GM18861 (cell line): ENCODE data around the gene FBXL3.
A peak's percentile ranks its signal among the peaks of the same experiment; 100 is the strongest.
"Not testable (repeated sequence)": the region's sequence is repeated elsewhere in the genome, so short reads cannot be mapped to it uniquely, and the experiment has no call there.

ENCODE experiments used
- ATAC-seq: cut with Tn5 transposase; IDR thresholded peaks from one replicate; pipeline ENCODE4 v1.9.1; 2021; ENCODE audit not compliant: unreplicated experiment

The FBXL3 gene

DNA sequence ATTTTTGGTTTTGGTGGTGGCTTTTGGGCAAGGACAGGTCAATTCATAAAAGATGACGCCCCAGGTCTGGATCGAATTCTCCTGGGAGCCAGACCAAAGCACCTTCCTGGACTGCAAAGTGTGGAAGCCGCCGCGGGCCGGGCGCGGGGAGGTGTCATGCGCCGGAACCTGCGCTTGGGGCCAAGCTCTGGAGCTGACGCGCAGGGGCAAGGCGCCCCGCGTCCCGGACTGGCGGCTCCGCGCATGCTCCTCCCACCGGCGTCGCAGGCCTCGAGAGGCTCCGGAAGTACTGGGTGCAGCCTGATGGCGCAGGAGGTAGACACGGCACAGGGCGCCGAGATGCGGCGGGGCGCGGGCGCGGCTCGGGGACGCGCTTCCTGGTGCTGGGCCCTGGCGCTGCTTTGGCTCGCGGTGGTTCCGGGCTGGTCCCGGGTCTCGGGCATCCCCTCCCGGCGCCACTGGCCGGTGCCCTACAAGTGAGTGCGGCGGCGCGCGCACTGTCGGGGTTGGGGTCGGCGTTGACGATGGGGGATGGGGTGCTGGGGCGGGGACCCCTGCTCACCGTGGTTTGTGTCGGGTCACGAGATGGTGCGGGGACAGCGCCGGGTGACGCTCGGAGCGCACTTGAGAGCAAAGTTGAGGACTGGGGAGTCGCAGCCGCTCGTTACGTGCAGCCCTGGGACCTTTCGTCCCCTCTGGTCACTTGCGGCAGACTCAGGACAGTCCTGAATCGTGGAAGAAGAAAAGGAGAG lies 35.0 kb downstream of the FBXL3 start, which contains the start of gene CLN5:
CLN5 (plus strand) TSS at position 286 of the 752 bp plus-strand sequence; CDS start at position 304, 18 bp downstream.
- peak; percentile 98 for ATAC-seq

DNA sequence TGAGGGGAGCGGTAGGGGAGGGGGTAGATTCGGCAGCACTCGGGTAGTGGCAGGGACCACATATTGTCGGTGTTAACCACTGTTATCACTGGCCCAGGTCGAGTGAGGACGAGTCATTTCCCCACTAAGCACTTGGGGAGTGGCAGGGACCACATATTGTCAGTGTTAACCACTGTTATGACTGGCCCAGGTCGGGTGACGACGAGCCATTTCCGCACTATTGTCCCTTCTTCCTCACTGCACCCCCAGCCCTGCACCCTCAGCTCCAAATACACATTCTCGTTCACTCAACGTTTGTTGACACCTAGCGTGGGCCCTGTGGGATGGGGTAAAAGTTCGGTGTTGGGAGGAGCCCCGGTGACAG lies 35.5 kb downstream of the FBXL3 start:
- ATAC-seq, result peak; percentile 19

DNA sequence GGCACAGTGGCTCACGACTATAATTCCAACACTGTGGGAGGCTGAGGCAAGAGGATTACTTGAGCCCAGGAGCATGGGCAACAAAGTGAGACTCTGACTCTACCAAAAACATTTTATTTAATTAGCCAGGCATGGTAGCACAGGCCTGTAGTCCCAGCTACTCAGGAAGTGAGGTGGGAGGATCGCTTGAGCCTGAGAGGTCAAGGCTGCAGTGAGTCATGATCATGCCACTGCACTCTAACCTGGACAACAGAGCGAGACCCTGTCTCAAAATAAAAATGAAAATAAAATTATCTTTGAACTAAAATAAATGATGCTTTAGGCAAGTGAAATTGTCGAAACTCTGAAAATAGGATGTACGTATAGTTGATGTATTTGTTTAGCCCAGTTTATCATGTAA lies 43.3 kb downstream of the FBXL3 start:
- ATAC-seq, result no peak

DNA sequence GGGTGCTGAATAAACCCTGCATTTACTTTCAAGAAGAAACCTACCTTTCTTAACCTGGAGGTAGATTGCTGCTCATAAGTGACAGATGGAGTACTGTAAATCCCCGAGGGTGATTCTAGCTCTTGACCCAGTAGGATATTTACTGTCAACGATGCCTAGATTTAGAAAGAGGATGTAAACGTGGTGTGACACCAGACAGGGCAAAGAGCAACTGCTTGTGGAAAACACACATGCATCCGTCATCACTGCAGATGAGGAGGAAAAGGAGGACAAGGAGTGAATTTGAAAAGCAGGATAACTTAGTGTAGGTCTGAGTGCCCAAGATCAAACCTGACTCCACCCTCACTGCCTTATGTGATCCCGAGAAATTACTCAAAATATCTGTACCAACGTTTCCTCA lies 44.9 kb downstream of the FBXL3 start:
- ATAC-seq, result no peak

DNA sequence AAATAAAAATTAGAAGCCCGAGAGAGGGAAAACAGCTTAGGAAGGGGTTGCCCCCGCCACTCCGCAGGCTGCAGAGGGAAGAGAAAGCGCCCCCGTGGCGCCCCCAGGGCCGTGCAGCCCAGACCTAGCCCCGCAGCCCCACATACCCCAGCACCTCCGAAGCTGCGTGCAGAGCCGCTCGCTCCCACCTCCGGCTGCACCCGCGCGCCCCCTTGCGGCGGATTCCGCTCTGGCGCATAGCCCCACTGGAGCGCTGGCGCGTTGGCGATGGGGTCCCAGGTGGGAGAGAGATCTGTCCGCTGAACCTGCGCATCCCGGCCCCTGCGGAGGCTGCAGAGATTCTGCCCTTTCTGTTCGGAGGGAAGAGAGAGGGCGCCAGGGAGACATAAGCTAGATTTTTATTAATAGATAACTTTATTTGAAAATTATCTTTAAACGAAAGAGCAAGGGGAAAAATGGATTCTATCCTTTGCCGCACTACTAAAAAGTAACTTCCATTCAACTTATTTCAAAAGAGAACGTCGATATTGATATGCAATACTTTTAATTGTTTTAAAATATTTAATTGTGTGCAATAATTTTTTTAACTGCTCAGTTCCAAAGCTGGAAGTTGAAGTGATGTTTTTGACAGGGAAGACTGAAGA lies 46.8 kb downstream of the FBXL3 start:
- peak; percentile 99 for ATAC-seq

DNA sequence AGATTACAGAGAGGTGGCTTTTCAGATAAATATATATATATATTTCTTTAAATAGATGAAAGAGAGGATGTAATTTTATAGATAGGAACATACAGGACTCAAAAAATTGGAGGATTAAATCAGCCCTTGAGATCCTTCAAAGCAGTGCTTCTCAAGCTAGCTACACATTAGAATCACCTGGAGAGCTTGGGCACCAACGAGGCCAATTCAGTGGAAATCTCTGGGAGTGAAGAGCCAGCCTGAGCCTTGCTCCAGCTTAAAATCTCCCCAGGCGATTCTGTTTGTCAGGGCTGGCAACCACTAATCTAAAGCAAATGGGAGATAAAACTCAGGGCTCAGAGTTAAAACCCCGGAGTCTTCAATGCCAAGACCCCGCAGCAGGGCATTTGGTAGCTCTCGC lies 50.0 kb downstream of the FBXL3 start:
- ATAC-seq, result no peak

DNA sequence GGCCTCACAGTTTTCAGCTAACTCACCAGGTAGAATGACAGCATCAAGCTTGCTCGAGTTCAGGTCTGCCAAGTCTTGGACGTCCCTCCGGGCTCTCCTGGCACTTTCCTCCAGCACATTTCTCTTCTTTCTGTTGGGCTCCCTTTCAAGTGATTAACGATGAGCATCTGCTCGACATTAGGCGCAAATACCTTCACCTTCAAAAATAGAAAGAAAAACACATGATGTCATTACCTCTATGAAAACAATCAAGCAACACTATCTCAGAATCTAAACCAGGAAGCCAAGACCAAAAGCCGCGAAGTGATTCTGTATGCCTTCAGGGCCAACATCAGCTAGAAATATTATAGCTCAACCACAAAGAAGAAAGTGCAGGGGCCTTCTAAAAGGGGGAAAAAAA lies 50.5 kb downstream of the FBXL3 start:
- no peak for ATAC-seq

DNA sequence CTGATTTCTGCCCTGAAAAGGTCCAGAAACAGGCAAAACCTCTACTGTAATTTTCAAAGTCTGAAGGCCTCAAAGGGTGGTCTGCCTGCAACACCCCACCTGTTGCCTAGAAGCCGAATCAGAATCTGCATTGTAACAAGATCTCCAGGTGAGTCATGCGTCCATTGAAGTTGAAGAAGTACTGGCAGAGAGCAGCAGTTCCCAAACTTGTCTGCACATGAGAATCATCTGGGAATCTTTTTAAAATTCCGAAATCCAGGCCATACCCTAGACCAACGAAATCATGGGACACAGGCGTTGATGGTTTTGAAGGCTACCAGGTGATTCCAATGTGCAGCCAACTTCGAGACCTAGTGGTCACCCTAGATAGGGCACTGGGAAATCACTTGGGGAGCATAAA lies 51.1 kb downstream of the FBXL3 start:
- no peak for ATAC-seq

DNA sequence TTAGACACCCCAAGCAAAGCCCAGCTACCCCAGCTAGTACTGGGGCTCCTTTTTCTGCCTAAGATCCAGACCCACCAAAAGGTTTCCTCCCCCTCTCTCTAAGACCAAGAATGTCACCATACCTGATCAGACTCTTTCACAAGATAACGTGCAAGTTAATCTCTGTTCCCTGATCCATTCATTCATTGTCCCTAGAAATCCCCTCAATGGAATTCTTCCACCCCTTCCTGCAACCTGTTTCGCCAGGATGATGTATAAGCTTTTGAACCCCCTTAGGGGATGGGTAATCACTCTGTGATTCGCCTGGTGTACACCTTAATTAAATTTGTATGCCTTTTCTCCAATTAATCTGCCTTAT lies 52.4 kb downstream of the FBXL3 start:
- ATAC-seq, result no peak

DNA sequence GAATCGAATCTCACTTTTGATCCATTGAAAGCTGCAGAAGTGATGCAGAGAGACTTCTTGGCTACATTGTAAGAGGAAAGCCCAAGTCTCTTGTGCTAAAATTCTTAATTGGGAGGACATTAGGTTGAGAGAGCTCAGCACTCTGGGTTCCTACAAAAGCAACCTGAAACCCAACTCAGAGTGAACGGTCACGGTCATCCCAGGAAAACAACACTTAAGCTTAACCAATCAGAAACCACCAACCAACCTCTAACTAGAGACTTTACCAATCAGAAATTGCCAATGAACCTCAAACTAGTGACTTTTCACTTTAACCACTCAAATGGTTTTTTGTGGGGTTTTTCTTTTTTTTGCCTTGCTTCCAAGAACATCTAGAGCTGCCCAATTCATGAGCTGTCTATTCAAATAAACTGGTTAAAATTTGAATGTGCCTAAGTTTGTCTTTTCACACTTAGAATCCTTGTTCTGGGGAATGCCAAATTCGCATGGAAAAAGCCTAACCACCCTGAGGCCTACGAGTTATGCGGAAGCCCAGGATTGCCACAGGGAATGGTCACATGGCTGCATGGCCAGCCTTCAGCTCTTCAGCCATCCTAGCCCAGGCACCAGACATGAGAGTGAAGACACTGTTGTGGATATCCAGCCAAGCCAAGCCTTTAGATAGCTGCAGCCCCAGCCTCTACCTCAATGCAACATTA lies 52.9 kb downstream of the FBXL3 start:
- no peak for ATAC-seq

DNA sequence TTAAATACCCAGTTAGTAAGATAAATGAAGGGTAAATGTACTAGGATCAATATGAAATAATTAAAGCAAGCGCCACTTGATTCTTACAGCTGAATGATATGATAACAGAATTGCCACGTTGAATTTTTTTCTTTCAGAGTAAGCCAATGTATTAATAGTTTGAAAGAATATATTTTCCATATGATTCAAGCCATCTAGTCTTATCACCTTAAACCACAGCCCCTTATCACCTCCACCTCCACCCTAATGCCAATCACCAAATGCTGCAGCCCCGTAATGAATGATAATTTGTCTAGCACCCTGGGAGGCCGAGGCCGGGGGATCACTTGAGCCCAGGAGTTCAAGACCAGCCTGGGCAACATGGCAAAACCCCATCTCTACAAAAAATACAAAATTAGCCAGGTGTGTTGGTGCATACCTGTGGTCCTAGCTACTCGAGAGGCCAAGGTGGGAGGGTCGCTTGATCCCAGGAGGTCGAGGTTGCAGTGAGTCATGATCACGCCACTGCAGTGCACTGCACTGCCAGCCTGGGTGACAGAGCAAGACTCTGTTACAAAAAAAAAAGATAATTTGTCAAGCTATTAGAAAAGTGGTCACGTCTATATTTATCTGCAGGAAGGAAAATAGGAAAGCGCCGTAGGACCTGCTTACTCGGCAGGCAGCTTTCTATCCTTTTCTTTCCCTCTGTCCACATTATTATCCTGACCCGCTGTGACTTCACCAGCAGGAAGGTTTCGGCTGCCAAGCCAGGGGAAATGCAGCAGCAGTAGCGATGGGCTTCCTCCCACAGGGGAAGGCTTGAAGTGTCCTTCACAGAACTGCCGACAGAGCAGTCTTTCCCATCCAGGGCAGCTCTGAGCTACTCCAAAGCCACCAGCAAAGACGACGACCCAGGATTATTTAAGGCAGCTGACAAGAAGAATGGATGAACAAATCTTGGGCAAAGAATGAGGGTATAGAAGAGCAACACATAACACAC lies 54.8 kb downstream of the FBXL3 start:
- ATAC-seq, result no peak

DNA sequence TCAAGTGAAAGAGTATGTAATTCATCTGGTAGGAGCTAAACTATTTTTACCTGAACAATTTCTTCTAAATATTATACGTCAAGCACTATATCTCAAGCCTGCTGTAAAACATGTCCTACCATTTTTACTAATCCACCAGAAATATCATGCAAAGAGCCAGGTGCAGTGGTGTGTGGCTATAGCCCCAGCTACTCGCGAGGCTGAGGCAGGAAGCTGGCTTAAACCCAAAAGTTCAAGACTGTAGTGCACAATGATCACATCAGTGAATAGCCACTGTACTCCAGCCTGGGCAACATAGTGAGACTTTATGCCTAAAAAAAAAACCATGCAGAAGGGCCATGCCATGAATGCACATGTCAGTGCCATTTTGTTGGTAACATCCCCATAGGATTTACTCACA lies 55.7 kb downstream of the FBXL3 start:
- peak; percentile 71 for ATAC-seq

DNA sequence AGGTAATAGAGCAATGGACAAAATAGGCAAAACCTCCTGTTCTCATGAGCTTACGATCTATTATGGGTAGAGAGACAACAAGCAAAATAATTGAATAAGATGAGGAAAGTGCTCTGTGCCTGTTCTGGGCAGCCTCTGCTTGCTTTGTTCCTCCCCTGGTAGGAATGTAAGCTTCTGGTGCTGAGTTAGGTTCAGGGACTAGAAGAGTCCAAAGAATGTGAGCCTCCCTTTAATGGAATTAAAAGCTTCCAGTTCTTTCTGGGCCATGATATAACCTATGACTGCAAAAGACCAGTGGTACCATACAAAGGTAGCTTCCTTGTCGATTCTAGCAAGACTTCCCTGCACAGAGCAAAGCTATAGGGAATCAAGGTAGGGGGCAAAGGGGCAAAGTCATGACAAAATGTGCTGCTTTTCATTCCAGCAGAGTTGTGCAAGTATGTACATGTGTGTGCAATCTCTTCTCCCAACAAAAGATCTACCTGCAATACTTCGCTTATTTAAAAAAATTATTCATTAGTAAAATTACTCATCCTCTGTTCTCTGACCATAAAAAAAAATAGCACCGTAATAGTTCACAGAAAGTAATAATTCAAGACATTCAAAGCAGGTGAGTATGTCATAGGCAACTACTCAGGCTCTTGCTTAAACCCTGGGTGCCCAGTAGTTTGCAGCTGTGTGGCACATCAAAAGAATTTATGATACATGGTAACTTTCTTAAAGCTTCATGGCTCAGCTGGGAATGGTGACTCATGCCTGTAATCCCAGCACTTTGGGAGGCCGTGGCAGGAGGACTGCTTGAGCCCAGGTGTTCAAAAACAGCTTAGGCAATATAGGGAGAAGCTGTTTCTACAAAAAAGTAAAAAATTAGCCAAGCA lies 57.2 kb downstream of the FBXL3 start:
- no peak for ATAC-seq

DNA sequence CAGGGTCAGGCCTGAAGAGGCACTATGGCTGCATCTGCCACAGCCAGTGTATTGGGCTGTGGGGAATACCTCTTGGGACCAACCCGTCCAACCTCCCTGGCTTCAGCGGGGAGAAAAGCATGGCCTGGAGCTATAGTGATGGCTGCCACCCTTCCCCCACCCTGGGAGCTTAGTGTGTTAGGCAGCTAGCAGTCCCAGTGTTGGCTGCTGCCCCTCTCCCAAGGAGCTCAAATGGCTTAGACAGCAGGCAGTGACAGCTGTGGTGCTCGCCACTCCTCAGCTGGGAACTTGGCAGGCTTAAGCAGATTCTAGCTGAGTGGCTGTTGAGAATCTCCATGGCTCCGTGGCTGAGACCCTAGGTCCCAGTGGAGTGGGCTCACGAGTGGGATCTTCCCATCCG lies 58.9 kb downstream of the FBXL3 start:
- no peak for ATAC-seq

DNA sequence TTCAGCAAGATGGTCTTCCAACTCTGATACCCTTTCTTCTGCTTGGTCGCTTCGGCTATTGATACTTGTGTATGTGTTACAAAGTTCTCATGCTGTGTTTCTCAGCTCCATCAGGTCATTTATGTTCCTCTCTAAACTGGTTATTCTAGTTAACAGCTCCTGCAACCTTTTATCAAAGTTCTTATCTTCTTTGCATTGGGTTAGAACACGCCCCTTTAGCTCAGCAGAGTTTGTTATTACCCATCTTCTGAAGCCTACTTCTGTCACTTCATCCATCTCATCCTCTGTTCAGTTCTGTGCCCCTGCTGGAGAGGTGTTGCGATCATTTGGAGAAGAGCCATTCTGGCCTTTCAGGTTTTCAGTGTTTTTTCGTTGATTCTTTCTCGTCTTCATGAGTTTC lies 59.9 kb downstream of the FBXL3 start:
- no peak for ATAC-seq

DNA sequence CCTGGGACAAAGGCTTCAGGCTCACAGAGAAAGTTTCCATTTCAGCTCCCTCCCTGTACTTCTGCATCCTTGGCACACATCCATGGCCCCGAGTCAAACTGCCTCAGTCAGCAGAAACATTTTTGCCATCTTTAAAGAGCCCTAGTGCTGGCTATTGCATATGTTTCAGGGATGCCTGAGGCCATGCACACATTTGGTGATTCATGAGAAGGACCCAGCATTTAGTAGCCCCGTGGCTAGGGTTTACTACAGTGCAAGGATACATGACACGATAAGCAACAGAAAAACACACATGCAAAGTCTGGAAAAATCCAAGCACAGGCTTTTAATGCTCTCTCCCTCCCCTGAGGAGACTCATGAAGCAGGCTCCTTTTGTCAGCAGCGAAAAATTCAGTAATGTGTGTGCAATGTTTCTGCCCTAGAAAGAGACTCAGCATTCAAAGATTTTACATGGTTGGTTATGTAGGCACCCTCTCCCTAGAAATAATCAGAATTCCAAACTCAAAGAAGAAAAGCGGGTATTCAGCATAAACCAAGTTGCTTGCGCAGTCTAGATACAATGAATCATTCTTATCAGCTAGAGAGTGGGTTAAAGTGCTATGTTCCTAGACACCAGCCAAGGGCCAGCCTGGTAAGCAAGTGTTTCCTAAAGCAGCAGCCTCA lies 61.1 kb downstream of the FBXL3 start:
- no peak for ATAC-seq

DNA sequence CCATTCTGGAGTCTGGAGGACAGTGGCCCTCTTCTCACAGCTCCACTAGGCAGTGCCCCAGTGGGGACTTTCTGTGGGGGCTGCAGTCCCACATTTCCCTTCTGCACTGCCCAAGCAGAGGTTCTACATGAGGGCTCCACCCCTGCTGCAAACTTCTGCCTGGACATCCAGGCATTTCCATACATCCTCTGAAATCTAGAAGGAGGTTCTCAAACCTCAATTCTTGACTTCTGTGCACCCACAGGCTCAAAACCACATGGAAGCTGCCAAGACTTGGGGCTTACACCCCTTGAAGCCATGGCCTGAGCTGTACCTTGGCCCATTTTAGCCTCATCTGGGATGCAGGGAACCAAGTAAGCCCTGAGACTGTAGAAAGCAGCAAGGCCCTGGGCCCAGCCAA lies 67.2 kb downstream of the FBXL3 start:
- not testable (repeated sequence) for ATAC-seq

DNA sequence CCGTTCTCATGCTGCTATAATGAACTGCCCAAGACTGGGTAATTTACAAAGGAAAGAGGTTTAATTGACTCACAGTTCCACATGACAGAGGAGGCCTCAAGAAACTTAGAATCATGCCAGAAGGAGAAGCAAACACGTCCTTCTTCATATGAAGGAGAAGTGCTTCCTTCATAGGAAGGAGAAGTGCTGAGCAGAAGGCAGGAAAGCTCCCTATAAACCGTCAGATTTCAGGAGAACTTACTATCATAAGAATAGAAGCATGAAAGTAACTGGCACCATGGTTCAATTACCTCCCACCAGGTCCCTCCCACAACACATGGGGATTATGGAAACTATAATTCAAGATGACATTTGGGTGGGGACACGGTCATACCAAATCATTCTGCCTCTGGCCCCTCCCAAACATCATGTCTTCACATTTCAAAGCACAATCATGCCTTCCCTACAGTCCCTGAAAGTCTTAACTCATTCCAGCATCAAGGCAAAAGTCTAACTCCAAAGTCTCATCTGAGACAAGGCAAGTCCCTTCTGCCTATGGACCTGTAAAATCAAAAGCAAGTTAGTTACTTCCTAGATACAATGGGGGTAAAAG lies 68.0 kb downstream of the FBXL3 start:
- no peak for ATAC-seq

DNA sequence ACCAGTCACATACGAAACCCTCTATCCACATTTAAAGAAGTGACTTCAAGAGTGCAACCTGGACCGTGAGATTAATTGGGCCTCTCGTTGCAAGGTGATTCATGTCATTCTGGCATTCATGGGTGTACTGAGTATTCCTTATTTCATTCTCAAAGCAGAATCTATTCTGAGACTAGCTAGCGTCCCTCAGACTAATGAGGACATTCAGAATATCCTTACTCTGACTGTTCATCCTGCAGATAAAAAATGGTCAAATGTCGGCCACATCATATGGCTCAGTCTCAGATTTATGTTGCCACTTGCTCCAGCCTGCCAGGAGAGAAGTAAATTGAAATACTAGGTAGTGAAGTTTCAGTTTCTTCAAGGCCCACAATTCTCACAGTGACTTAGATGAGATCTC lies 71.3 kb downstream of the FBXL3 start:
- no peak for ATAC-seq
